Measurements from ENCODE around the gene ADGRG3. TPM values are rescaled to one million over a fixed set of nuclear protein-coding genes. Genes with fewer than 3 reads are reported as not detected.

The ADGRG3 gene
- total RNA-seq, 1 experiment from 2014 or later = not detected

DNA sequence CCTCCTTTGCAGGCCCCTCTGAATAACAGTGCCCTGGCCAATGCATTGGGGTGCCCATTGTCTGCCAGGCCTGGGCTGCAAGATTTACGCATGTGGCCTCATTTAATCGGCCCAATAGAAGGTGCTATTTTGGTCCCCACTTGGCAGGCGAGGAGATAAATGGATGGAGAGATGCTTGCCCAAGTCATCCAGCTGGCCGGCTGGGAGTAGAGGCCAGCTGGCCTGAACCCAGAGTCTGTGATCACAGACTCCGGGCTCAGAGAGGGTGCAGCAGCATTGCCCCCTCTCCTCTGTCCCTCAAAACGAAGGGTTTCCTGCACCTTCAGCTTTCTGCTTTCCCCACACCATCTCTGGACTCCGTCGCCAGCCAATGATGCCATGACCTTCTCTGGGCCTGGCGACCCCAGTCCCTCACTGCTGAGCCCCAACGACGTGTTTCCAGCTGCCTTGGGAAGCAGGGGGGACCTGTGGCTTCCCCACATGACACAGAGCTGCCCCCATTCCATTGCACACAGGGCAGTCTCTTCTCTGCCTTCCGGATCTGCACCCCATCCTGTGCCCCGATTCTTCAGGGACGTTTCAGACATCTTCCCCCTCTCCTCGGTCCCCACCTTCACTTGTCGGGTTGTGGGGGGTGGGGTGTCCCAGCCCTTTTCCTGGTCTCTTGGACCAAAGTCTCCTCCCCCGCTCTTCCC lies 43.2 kb upstream of the ADGRG3 start:
- no peak overlapping the region for H2AFZ ChIP-seq (ENCODE audit: low read depth, low read length, poor library complexity, severe bottlenecking)
- H3K27me3 ChIP-seq (ENCODE audit: insufficient read depth, low read length) = no peaks in the 10 kb centered on the region
- intact Hi-C loops (cut with micrococcal nuclease) = no loop called here
- H3K27ac ChIP-seq (ENCODE audit: low read depth, low read length) = no peak overlapping the region
- no peaks in the 10 kb centered on the region for H3K36me3 ChIP-seq (ENCODE audit: control insufficient read depth in 1 of 2, insufficient read depth in 2 of 2, low read length in 2 of 2)
- DNase-seq (ENCODE audit: low read depth, low spot score) (no peak), ATAC-seq (no peak)
- no peak overlapping the region for H3K9ac ChIP-seq (ENCODE audit: low read length)
- H3K79me2 ChIP-seq (ENCODE audit: insufficient read depth, low read length) = no peaks in the 10 kb centered on the region
- ChIA-PET POLR2A (no interaction called here), RAD21 (ENCODE audit: low non-redundant PET in 1 of 2, low total read pairs in 2 of 2, uncharacterized antibody in 2 of 2, unreplicated experiment in 2 of 2) (no interaction called here), CTCF (no interaction called here)
- TF ChIP-seq FOSL1 (IDR thresholded peaks at IDR 0.05; ENCODE audit: low read depth) (no peak), CEBPB (IDR thresholded peaks at IDR 0.05; ENCODE audit: low read depth) (no peak), TCF7L2 (IDR thresholded peaks at IDR 0.05; ENCODE audit: borderline replicate concordance, extremely low read depth, insufficient read depth, insufficient read length) (no peak), ZNF274 (IDR thresholded peaks at IDR 0.05; ENCODE audit: low read depth, low read length) (no peak), JUND (IDR thresholded peaks at IDR 0.05) (no peak), EZH2 (IDR thresholded peaks at IDR 0.05) (no peak), RAD21 (IDR thresholded peaks at IDR 0.05; ENCODE audit: low read depth) (no peak), SP1 (IDR thresholded peaks at IDR 0.05; ENCODE audit: low read depth) (no peak), POLR2AphosphoS5 (IDR thresholded peaks at IDR 0.05; ENCODE audit: low read depth, low read length) (no peak), EZH2phosphoT487 (IDR thresholded peaks at IDR 0.05; ENCODE audit: borderline replicate concordance) (no peak), YY1 (IDR thresholded peaks at IDR 0.05; ENCODE audit: extremely low read depth, insufficient replicate concordance, low read depth, low read length) (no peak), CBX3 (IDR thresholded peaks at IDR 0.05; ENCODE audit: low read depth) (no peak), ZFX (IDR thresholded peaks at IDR 0.05) (no peak), SIN3A (IDR thresholded peaks at IDR 0.05; ENCODE audit: low read depth) (no peak), EGR1 (IDR thresholded peaks at IDR 0.05; ENCODE audit: low read depth) (no peak)
- TF ChIP-seq, protein P1, sequence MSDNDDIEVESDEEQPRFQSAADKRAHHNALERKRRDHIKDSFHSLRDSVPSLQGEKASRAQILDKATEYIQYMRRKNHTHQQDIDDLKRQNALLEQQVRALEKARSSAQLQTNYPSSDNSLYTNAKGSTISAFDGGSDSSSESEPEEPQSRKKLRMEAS (IDR thresholded peaks at IDR 0.05) = no peak
- TF ChIP-seq, protein P2, sequence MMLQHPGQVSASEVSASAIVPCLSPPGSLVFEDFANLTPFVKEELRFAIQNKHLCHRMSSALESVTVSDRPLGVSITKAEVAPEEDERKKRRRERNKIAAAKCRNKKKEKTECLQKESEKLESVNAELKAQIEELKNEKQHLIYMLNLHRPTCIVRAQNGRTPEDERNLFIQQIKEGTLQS (IDR thresholded peaks at IDR 0.05) = no peak
- TF ChIP-seq, protein P3, sequence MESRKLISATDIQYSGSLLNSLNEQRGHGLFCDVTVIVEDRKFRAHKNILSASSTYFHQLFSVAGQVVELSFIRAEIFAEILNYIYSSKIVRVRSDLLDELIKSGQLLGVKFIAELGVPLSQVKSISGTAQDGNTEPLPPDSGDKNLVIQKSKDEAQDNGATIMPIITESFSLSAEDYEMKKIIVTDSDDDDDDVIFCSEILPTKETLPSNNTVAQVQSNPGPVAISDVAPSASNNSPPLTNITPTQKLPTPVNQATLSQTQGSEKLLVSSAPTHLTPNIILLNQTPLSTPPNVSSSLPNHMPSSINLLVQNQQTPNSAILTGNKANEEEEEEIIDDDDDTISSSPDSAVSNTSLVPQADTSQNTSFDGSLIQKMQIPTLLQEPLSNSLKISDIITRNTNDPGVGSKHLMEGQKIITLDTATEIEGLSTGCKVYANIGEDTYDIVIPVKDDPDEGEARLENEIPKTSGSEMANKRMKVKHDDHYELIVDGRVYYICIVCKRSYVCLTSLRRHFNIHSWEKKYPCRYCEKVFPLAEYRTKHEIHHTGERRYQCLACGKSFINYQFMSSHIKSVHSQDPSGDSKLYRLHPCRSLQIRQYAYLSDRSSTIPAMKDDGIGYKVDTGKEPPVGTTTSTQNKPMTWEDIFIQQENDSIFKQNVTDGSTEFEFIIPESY (IDR thresholded peaks at IDR 0.05; ENCODE audit: extremely low read depth, insufficient replicate concordance, low read length) = no peak
- H3K9me2 ChIP-seq (ENCODE audit: insufficient read depth) = no peaks in the 10 kb centered on the region
- peaks cover 63 to 74% of the 10 kb centered on the region in 2 experiments for H3K4me1 ChIP-seq (ENCODE audit: control insufficient read depth in 1 of 2, insufficient read depth in 2 of 2, low read length in 2 of 2)
- BruUV-seq (replicated peaks) = no TSS peak
- H3K4me3 ChIP-seq (replicated peaks in 1 of 2; ENCODE audit: low read depth in 1 of 2, low read length in 2 of 2) = no peak overlapping the region
- no peak overlapping the region for H3K4me2 ChIP-seq (ENCODE audit: low read length)
- no peaks in the 10 kb centered on the region for H3K9me3 ChIP-seq (ENCODE audit: control insufficient read depth in 1 of 2, insufficient read depth in 1 of 2, low read depth in 1 of 2, low read length in 2 of 2)
- no peaks in the 10 kb centered on the region for H4K20me1 ChIP-seq (ENCODE audit: insufficient read depth)

Data from HCT116 (cell line).